Hepatocyte (in vitro differentiated cells): Measurements from ENCODE around the gene RBM38.

Experiments used
- CTCF ChIP-seq: fragments of 200-600 bp; sonication (generic); IDR thresholded peaks from 2 replicates; pipeline ENCODE4 v1.5.1; 2016; ENCODE audit warnings: antibody characterized with exemption, mild to moderate bottlenecking; ENCODE audit not compliant: poor library complexity
- EZH2 ChIP-seq: fragments of 200-600 bp; sonication (generic); IDR thresholded peaks from 2 replicates; pipeline ENCODE4 v1.6.1; 2016; ENCODE audit warnings: antibody characterized with exemption, mild to moderate bottlenecking, borderline replicate concordance

- no peak for TF ChIP-seq CTCF
- TF ChIP-seq EZH2, result no peak
Observed at GRCh38 chr20:57409316-57409671, 18.1 kb downstream of the RBM38 start.
